Measurements from ENCODE around the gene SRM.
"Not testable (repeated sequence)": the region's sequence is repeated elsewhere in the genome, so short reads cannot be mapped to it uniquely, and the experiment has no call there.

GRCh38 chr1:11083784-11084183 is 24.0 kb upstream of the SRM start:
- not testable (repeated sequence) for TF ChIP-seq CTCF (conservative IDR thresholded peaks at IDR 0.05; ENCODE audit: low read length); EZH2phosphoT487 (IDR thresholded peaks at IDR 0.05; ENCODE audit: borderline replicate concordance, low read depth, low read length)

Data from OCI-LY7 (cell line).